Duodenal mucosa (tissue), 2 donors: ENCODE data around the gene GFOD1.

Experiments used
- H3K27ac ChIP-seq: one replicate; pipeline ENCODE4 v1.7.0; 2013; ENCODE audit warnings: low read depth, low read length
- H3K27me3 ChIP-seq, 2 donors: one replicate each; pipeline ENCODE4 v1.7.0; 2013; ENCODE audit warnings: low read length in 2 of 2, control low read depth in 1 of 2; ENCODE audit not compliant: insufficient read depth in 2 of 2, control insufficient read depth in 1 of 2
- H3K36me3 ChIP-seq, 2 donors: one replicate each; pipeline ENCODE4 v1.7.0; 2013; ENCODE audit warnings: low read length in 2 of 2, control low read depth in 1 of 2; ENCODE audit not compliant: insufficient read depth in 2 of 2, control insufficient read depth in 1 of 2
- H3K4me1 ChIP-seq, 2 donors: one replicate each; pipeline ENCODE4 v1.7.0; 2013; ENCODE audit warnings: low read length in 2 of 2, control low read depth in 1 of 2; ENCODE audit not compliant: insufficient read depth in 2 of 2, control insufficient read depth in 1 of 2
- H3K4me3 ChIP-seq, 2 donors: one replicate each; pipeline ENCODE4 v1.7.0; 2013; ENCODE audit warnings: low read length in 2 of 2, low read depth in 1 of 2
- H3K9ac ChIP-seq, 2 donors: one replicate each; pipeline ENCODE4 v1.7.0; 2013; ENCODE audit warnings: low read length in 2 of 2, low read depth in 1 of 2
- H3K9me3 ChIP-seq, 2 donors: one replicate each; pipeline ENCODE4 v1.7.0; 2013; ENCODE audit warnings: low read length in 2 of 2, control low read depth in 1 of 2; ENCODE audit not compliant: control insufficient read depth in 1 of 2

GFOD1 gene

DNA sequence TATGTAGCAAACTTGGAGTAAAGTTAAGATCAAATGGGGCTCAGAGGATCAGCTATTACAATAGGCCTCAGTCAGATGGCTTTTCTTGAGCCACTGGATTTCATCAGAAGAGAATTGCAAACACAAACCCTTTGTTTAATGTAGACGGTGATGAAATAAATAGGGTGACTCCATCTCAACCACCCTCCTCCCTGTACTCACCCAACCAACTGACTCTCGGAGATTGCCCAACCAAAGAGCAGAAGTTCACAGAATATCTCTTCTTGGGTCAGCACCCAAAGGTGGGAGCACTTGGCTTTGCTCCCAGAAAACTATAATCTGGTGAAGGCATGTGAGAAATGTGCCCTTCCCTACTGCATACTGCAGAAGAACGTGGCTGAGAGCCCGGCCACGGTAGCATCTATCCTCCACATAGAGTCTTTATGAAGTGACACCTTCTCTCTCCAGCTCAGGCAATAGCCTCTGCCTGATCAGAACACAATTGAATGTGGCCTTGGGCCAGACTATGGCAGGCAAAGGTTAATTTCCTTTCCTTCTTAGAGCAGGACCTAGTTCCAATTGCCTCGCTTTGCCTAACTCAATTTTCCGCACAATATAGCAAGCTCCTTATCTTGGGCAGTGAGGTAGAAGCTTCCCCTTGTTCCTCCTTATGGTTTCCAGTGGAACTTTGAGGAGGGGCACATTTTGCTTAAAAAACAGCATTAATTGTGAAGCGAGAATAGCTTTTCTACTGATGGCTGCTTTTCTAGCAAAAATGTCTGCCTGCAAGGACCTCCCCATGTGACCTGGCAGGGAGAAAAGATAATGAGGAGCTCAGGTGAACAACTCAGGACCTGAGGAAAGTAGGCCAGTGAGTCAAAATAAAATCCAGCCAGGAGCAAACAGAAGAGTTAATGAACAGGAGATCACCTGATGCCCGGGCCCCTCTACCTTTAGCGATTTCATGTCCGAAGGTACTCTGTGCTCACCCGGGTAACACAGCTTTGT, 79.4 kb downstream of the GFOD1 start:
- Histone ChIP-seq H3K4me3 (no peak overlapping the region), H3K9ac (no peak overlapping the region)

DNA sequence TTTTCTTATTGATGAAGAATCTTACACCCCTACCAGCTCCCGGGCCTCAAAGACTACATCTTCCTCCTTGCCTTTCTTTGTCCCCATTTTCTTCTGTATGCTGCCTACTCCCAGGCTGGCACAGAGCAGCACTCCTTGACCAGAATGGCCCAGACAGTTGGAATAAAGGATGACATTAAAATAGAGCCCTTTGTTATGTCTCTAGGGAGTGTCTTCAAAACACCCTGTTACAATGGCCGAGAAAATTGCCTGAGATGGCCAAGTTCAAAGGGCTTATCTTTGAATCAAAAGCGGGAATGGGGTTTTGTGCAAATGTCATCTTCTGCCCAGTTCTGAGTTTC, 80.1 kb downstream of the GFOD1 start:
- no peaks in the 10 kb centered on the region for H3K27me3 ChIP-seq
- no peaks in the 10 kb centered on the region for H3K36me3 ChIP-seq
- no peak overlapping the region for H3K27ac ChIP-seq
- peaks cover 17 to 20% of the 10 kb centered on the region in 2 donors for H3K4me1 ChIP-seq
- no peak overlapping the region for H3K4me3 ChIP-seq
- no peak overlapping the region for H3K9ac ChIP-seq
- H3K9me3 ChIP-seq, result no peaks in the 10 kb centered on the region

More for the DNA sequence above, 79.4 kb downstream of the GFOD1 start:
- H3K9me3 ChIP-seq, result no peaks in the 10 kb centered on the region
- no peak overlapping the region for H3K27ac ChIP-seq
- H3K27me3 ChIP-seq, result no peaks in the 10 kb centered on the region
- peaks cover 17 to 20% of the 10 kb centered on the region in 2 donors for H3K4me1 ChIP-seq
- H3K36me3 ChIP-seq, result no peaks in the 10 kb centered on the region

DNA sequence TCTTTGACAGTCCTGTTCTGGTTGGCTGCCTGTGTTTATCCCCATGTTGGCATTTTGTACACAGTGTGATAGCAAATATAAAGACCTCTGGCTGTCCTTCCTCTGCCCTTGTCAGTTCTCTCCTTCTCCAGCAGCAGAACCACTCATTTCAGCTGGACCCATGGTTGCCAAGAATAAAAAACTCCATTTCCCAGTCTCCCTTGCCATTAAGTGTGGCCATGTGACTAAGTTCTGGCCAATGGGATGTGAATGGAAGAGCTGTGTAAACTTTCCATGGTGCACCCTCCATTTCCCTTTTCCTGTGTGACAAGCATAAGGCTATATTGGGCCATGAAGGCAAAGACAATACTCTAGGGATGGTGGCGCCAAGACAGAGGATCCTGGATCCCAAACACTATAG, 80.6 kb downstream of the GFOD1 start:
- no peaks in the 10 kb centered on the region for H3K9me3 ChIP-seq
- no peak overlapping the region for H3K27ac ChIP-seq
- H3K9ac ChIP-seq, result no peak overlapping the region
- H3K27me3 ChIP-seq, result no peaks in the 10 kb centered on the region
- H3K4me1 ChIP-seq, result peaks cover 17 to 20% of the 10 kb centered on the region in 2 donors
- no peaks in the 10 kb centered on the region for H3K36me3 ChIP-seq
- no peak overlapping the region for H3K4me3 ChIP-seq

DNA sequence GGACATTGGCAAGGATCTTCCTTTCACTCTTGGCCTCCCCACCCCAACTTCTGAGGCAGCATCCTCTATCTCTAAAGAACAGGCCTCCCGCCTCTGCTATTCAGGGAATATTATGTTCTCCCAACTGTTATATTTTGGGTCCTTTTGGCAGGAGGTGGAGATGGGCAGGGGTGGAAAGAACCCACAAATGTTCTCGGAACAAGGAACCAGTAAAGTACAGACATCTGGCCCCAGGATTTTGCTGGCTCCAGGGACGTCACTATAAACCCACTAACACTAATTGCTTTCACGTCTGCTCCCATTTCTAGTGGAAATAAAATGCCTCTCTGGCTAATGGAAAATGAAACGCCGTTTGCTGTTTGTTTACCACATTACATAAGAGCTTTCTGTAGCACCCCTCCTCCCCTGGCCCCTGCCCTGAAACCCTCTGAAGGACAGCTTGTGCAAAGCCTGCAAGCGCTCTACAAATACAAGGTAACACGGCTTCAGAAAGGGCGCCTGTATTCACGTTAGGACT, 81.4 kb downstream of the GFOD1 start:
- Histone ChIP-seq H3K4me1 (peaks cover 17 to 20% of the 10 kb centered on the region in 2 donors), H3K9ac (no peak overlapping the region), H3K27ac (no peak overlapping the region), H3K4me3 (no peak overlapping the region), H3K27me3 (no peaks in the 10 kb centered on the region), H3K36me3 (no peaks in the 10 kb centered on the region), H3K9me3 (no peaks in the 10 kb centered on the region)

DNA sequence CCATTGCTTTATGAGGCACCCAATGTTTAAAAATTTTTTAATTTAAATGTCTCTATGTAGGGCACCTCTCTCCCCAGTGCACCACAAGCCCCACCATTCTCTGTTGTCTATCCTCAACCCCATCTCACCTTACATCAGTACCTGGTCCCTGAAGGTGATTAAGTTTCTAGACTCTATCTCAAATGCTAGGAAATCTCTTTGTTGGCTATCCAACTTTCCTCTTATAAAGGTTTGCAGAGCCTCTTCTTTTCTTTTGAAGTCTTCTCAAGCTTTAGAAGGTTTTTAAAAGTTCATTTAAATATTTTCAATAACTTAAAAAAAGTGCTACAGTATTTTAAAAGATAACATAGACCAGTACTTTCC, 82.5 kb downstream of the GFOD1 start:
- Histone ChIP-seq H3K36me3 (no peaks in the 10 kb centered on the region), H3K27ac (no peak overlapping the region), H3K9ac (no peak overlapping the region), H3K27me3 (no peaks in the 10 kb centered on the region), H3K4me1 (peaks cover 17 to 20% of the 10 kb centered on the region in 2 donors), H3K9me3 (no peaks in the 10 kb centered on the region), H3K4me3 (no peak overlapping the region)

DNA sequence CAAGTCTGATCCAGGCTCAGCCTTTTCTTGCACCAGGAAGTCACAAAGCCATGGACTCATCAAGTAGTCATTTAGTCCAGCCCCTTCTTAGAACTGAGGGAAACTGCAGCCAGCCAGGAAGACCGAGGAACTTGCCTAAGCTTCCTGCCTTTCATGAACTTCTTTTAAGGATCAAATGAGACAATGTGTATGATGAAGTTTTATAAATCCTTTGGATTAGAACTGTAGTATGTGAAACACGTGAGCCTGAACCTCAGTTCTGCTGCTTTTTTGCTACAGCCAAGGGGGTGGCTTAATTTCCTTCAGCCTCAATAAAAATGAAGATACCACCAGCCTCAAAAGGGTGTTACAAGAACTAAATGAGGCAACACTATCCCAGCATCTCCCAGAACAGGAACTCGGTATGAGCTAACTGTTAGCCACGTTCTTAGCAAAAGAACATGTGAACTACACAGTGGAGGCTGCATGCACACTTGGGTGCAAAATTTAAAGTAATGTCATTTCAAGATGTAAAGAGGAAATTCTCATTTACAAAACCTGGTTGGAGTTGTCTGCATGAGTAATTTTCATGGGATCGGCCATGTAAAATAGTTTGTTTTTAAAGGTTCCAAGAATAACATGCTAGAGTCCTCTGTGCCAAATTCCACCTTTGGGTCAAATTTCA, 83.0 kb downstream of the GFOD1 start:
- no peak overlapping the region for H3K27ac ChIP-seq
- no peak overlapping the region for H3K9ac ChIP-seq

DNA sequence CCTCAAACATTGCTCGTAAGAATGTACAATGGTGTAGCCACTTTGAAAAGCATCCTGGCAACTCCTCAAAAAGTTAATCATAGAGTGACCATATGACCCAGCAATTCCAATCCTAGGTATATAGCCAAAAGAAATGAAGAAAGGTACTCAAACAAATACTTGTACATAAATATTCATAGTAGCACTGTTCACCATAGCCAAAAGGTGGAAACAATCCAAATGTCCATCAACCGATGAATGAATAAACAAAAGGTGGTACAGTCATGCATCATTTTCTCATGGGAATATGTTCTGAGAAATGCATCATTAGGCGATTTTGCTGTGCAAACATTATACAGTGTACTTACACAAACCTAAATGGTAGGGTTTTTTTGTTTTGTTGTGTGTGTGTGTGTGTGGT, 84.7 kb downstream of the GFOD1 start:
- peaks cover 14 to 18% of the 10 kb centered on the region in 2 donors for H3K4me1 ChIP-seq

More for the DNA sequence above, 83.0 kb downstream of the GFOD1 start:
- Histone ChIP-seq H3K9me3 (no peaks in the 10 kb centered on the region), H3K4me1 (peaks cover 17 to 20% of the 10 kb centered on the region in 2 donors), H3K4me3 (no peak overlapping the region), H3K27me3 (no peaks in the 10 kb centered on the region), H3K36me3 (no peaks in the 10 kb centered on the region)

DNA sequence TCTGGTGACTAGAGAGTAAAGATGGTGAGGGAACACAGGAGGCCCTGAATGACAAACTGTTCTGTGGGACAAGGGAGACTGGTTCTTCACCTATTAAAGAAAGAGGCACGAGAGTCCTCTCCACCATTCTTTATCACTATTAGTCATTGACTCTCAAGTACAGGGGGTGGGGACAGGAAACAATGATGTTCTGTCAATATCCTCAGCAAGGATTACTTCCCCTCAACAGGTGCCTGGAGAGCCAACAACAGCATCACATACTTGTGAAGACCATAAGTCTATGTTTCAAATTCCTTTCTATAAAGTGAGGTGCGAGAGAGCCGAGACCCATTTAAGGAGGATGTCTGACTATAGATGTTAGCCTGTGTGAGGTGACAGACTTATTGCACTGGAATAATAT, 86.6 kb downstream of the GFOD1 start:
- peaks cover 24 to 26% of the 10 kb centered on the region in 2 donors for H3K4me1 ChIP-seq
- no peaks in the 10 kb centered on the region for H3K27me3 ChIP-seq
- H3K27ac ChIP-seq, result no peak overlapping the region
- no peaks in the 10 kb centered on the region for H3K36me3 ChIP-seq
- H3K9ac ChIP-seq, result no peak overlapping the region
- H3K9me3 ChIP-seq, result no peaks in the 10 kb centered on the region
- no peak overlapping the region for H3K4me3 ChIP-seq

More for the DNA sequence above, 84.7 kb downstream of the GFOD1 start:
- no peak overlapping the region for H3K27ac ChIP-seq
- H3K27me3 ChIP-seq, result no peaks in the 10 kb centered on the region
- H3K4me3 ChIP-seq, result no peak overlapping the region
- H3K9ac ChIP-seq, result no peak overlapping the region
- H3K36me3 ChIP-seq, result no peaks in the 10 kb centered on the region
- H3K9me3 ChIP-seq, result no peaks in the 10 kb centered on the region

DNA sequence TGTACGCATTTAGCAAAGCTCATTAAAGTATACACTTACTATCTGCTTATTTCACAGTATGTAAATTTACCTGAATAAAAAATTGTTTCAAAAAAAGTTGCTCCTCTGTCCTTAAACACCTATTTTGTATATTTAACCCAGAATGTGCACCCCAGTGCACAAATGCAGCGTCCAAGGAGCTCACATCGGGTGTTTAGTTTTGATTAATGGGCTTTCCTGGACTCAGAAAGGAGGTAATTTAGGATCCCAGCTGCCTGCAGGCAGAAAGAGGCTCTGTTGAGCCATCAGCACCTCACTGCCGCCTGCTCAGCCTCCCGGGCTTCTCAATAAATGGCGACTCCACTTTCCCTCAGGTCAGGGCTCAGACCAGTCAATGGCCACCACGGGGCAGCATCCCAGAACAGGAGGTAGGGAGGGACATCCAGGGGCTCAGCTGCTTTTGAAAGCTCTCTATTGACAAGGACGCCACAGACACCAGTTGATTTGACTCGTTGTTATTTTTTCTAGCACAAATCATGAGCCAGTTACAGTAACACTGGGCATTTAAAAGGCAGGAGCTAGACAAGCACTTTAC, 88.9 kb downstream of the GFOD1 start:
- Histone ChIP-seq H3K9ac (no peak overlapping the region), H3K36me3 (no peaks in the 10 kb centered on the region), H3K4me1 (peaks cover 24 to 33% of the 10 kb centered on the region in 2 donors), H3K27ac (no peak overlapping the region), H3K9me3 (no peaks in the 10 kb centered on the region), H3K27me3 (no peaks in the 10 kb centered on the region), H3K4me3 (no peak overlapping the region)

DNA sequence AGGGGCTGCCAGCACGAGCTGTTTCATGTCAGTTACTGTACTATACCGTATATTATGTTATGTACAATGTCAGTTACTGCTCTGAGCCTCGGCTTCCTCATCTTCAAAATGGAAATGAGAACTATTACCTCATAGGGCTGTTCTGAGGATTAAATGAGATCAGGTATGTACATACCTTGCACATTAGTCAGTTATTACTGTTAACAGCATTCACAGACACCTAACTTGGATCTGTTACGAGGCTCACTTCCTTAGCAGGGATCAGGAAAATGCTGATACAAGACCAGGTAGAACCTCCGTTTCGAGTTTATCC, 89.4 kb downstream of the GFOD1 start:
- Histone ChIP-seq H3K27me3 (no peaks in the 10 kb centered on the region), H3K36me3 (no peaks in the 10 kb centered on the region), H3K27ac (no peak overlapping the region), H3K9me3 (no peaks in the 10 kb centered on the region), H3K9ac (no peak overlapping the region), H3K4me3 (no peak overlapping the region), H3K4me1 (peaks cover 24 to 33% of the 10 kb centered on the region in 2 donors)
